ENCODE measurements around the gene PRPF6. TPM values are rescaled to one million over a fixed set of nuclear protein-coding genes. Genes with fewer than 3 reads are reported as not detected.

The PRPF6 gene
- total RNA-seq, 1 experiment from 2014 or later = 181 TPM

GRCh38 chr20:63977739-63978276 is 3.1 kb upstream of the PRPF6 start:
- H3K4me3 Mint-ChIP-seq (ENCODE audit: unreplicated experiment) = peak overlapping the region; percentile 90
- CTCF ChIA-PET = interaction anchor here (0.5 to 1.5 kb wide), 3 partner anchors 61 to 439 kb away, joined by 3 to 6 read pairs (median 4); no protein-coding TSS in a partner anchor
- Histone ChIP-seq H3K27me3 (replicated peaks; ENCODE audit: control insufficient read depth, insufficient read depth, low read length) (no peaks in the 10 kb centered on the region), H3K4me3 (ENCODE audit: low read depth, low read length) (no peak overlapping the region; the same call in 1 of the 2 replicates), H3K36me3 (ENCODE audit: control insufficient read depth, insufficient read depth, low read length) (peaks cover 1% of the 10 kb centered on the region; the same call in 1 of the 2 replicates), H3K9me3 (no peaks in the 10 kb centered on the region), H3K4me1 (peaks cover 36% of the 10 kb centered on the region)
- no TSS peak for BruUV-seq (replicated peaks)
- H3K36me3 Mint-ChIP-seq (ENCODE audit: insufficient read depth, unreplicated experiment) = peaks cover 45% of the 10 kb centered on the region
- peak in 1 of 2 experiments; percentile 67 for DNase-seq
- H3K9me3 Mint-ChIP-seq (ENCODE audit: unreplicated experiment) = no peaks in the 10 kb centered on the region
- POLR2A ChIA-PET = interaction anchor here (0.5 kb wide), 1 partner anchor 69 kb away, joined by 4 read pairs; no protein-coding TSS in a partner anchor
- intact Hi-C loops (cut with micrococcal nuclease; ENCODE audit: unreplicated experiment) = loop anchor here (1.0 to 10.0 kb wide), 3 partner anchors 69 to 193 kb away; no protein-coding TSS in a partner anchor
- TF ChIP-seq CTCF (IDR thresholded peaks at IDR 0.05; ENCODE audit: insufficient read depth in 1 of 2, low read depth in 1 of 2, low read length in 1 of 2, severe bottlenecking in 1 of 2, unreplicated experiment in 1 of 2) = no peak
- H3K27me3 Mint-ChIP-seq (ENCODE audit: insufficient read depth, unreplicated experiment) = no peaks in the 10 kb centered on the region
- no peak overlapping the region for H3K27ac Mint-ChIP-seq (ENCODE audit: unreplicated experiment)
- H3K4me1 Mint-ChIP-seq (ENCODE audit: low read depth, unreplicated experiment) = peaks cover 35% of the 10 kb centered on the region

GRCh38 chr20:63978319-63979228 is 2.4 kb upstream of the PRPF6 start:
- TF ChIP-seq CTCF (IDR thresholded peaks at IDR 0.05; ENCODE audit: insufficient read depth in 1 of 2, low read depth in 1 of 2, low read length in 1 of 2, severe bottlenecking in 1 of 2, unreplicated experiment in 1 of 2) = no peak
- Histone ChIP-seq H3K9me3 (no peaks in the 10 kb centered on the region), H3K36me3 (ENCODE audit: control insufficient read depth, insufficient read depth, low read length) (peaks cover 6% of the 10 kb centered on the region; the same call in 1 of the 2 replicates), H3K4me1 (peaks cover 32% of the 10 kb centered on the region), H3K4me3 (ENCODE audit: low read depth, low read length) (peak overlapping the region; percentile 58), H3K27me3 (replicated peaks; ENCODE audit: control insufficient read depth, insufficient read depth, low read length) (no peaks in the 10 kb centered on the region)
- Mint-ChIP-seq H3K4me1 (ENCODE audit: low read depth, unreplicated experiment) (peaks cover 37% of the 10 kb centered on the region), H3K27ac (ENCODE audit: unreplicated experiment) (peak overlapping the region; percentile 33), H3K27me3 (ENCODE audit: insufficient read depth, unreplicated experiment) (no peaks in the 10 kb centered on the region), H3K9me3 (ENCODE audit: unreplicated experiment) (no peaks in the 10 kb centered on the region), H3K4me3 (ENCODE audit: unreplicated experiment) (peak overlapping the region; percentile 90), H3K36me3 (ENCODE audit: insufficient read depth, unreplicated experiment) (peaks cover 53% of the 10 kb centered on the region)
- intact Hi-C loops (cut with micrococcal nuclease; ENCODE audit: unreplicated experiment) = loop anchor here (1.0 to 10.0 kb wide), 3 partner anchors 69 to 194 kb away; no protein-coding TSS in a partner anchor
- TSS peak; percentile 23 for BruUV-seq (replicated peaks)
- CTCF ChIA-PET = interaction anchor here (0.5 to 5.2 kb wide), 12 partner anchors 13 to 361 kb away, joined by 3 to 139 read pairs (median 6); partner anchors contain the start of genes ARFRP1, LKAAEAR1, TCEA2 and UCKL1
- DNase-seq = peak; percentile 95 to 96
- POLR2A ChIA-PET = interaction anchor here (1.1 to 2.9 kb wide), 5 partner anchors 22 to 458 kb away, joined by 4 to 26 read pairs (median 17); partner anchors contain the start of genes PPDPF, TCEA2, TPD52L2 and UCKL1

GRCh38 chr20:63979229-63979556 is 1.7 kb upstream of the PRPF6 start:
- H3K4me3 ChIP-seq (ENCODE audit: low read depth, low read length) = peak overlapping the region; percentile 58
- ChIA-PET CTCF (interaction anchor here (0.5 to 5.2 kb wide), 12 partner anchors 12 to 362 kb away, joined by 3 to 139 read pairs (median 6); partner anchors contain the start of genes ARFRP1, LKAAEAR1, TCEA2 and UCKL1), POLR2A (interaction anchor here (1.1 to 2.9 kb wide), 5 partner anchors 22 to 458 kb away, joined by 4 to 26 read pairs (median 17); partner anchors contain the start of genes PPDPF, TCEA2, TPD52L2 and UCKL1)
- peaks cover 30% of the 10 kb centered on the region for H3K4me1 Mint-ChIP-seq (ENCODE audit: low read depth, unreplicated experiment)
- TF ChIP-seq CTCF (IDR thresholded peaks at IDR 0.05; ENCODE audit: insufficient read depth in 1 of 2, low read depth in 1 of 2, low read length in 1 of 2, severe bottlenecking in 1 of 2, unreplicated experiment in 1 of 2) = no peak
- H3K36me3 ChIP-seq (ENCODE audit: control insufficient read depth, insufficient read depth, low read length) = peaks cover 6% of the 10 kb centered on the region; the same call in 1 of the 2 replicates
- H3K4me1 ChIP-seq = peaks cover 31% of the 10 kb centered on the region
- no peaks in the 10 kb centered on the region for H3K27me3 Mint-ChIP-seq (ENCODE audit: insufficient read depth, unreplicated experiment)
- peak overlapping the region; percentile 90 for H3K4me3 Mint-ChIP-seq (ENCODE audit: unreplicated experiment)
- no peaks in the 10 kb centered on the region for H3K27me3 ChIP-seq (replicated peaks; ENCODE audit: control insufficient read depth, insufficient read depth, low read length)
- peaks cover 54% of the 10 kb centered on the region for H3K36me3 Mint-ChIP-seq (ENCODE audit: insufficient read depth, unreplicated experiment)
- BruUV-seq (replicated peaks) = no TSS peak
- no peak for DNase-seq
- intact Hi-C loops (cut with micrococcal nuclease; ENCODE audit: unreplicated experiment) = loop anchor here (2.0 to 10.0 kb wide), 2 partner anchors 78 to 194 kb away; no protein-coding TSS in a partner anchor
- peak overlapping the region; percentile 33 for H3K27ac Mint-ChIP-seq (ENCODE audit: unreplicated experiment)
- no peaks in the 10 kb centered on the region for H3K9me3 Mint-ChIP-seq (ENCODE audit: unreplicated experiment)
- H3K9me3 ChIP-seq = no peaks in the 10 kb centered on the region

Data from Caco-2 (cell line).